Bronchial epithelial cell (primary cell): ENCODE data around the gene TEX2. TPM values are rescaled to one million over a fixed set of nuclear protein-coding genes. Genes with fewer than 3 reads are reported as not detected.

Experiments
- DNase-seq: peaks from one replicate; pipeline ENCODE4 v3.0.0-alpha.2; 2010; ENCODE audit warnings: low read depth
- FAIRE-seq: peaks from 2 replicates; lab custom pipeline; 2011; peaks lifted over from hg19 to GRCh38; lab: Jason Lieb, UNC
- H3K27me3 ChIP-seq: 2 replicates; pipeline ENCODE4 v1.5.1; 2011; ENCODE audit warnings: low read length; ENCODE audit not compliant: control insufficient read depth, insufficient read depth
- H3K36me3 ChIP-seq: 2 replicates; pipeline ENCODE4 v1.5.1; 2011; ENCODE audit warnings: low read length; ENCODE audit not compliant: control insufficient read depth, insufficient read depth
- H3K4me3 ChIP-seq: 2 replicates; pipeline ENCODE4 v1.5.1; 2011; ENCODE audit warnings: mild to moderate bottlenecking, low read depth, low read length, control low read depth
- total RNA-seq: library from RNA; depleted of rRNA; stranded (reverse); fragments of >200 nt; gene quantifications from 2 replicates; pipeline ENCODE4 v1.2.1, GENCODE V29; 2014
- TF ChIP-seq, protein P1 (sequence below): IDR thresholded peaks from 2 replicates; pipeline ENCODE4 v1.5.1; 2011; ENCODE audit warnings: mild to moderate bottlenecking, moderate library complexity, low read length, control low read depth, inconsistent platforms; ENCODE audit not compliant: insufficient read depth, severe bottlenecking

The TEX2 gene
- total RNA-seq, 1 donor from 2014 or later = 14.7 TPM

DNA sequence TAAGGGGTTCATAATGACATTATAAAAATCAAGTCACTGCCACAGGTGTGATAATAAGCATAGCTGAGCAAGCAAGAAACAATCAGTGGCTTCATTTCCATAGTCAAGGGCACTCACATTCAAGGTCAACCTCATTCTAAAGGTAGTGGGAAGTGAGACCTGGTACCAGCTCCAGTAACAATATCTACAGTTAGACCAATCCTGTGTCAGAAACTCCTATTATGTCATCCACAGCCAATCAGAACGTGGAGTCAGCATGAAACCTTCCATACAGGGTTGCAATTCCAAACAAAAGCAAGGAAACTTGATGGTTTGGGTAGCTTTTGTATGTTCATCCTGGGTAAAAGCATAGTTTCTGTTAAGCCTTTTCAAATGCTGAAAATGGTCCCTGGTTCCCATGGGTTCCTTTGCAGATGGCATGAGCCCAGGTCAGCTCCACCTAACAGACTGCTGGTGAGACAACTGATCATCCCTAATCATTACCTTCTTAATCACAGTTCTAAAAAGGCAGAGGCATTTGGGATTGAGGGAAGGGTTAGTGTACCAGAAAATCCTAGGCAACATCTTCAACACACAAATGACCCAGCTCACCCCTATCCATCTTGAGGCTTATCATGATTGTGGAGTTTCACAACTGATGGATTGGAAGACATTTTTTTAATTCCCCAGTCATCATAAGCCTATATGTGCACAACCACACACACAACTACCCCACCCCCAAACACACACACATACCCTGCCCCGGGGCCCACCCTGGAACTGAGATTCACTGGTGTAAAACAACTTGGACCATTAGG, 30.4 kb downstream of the TEX2 start:
- H3K4me3 ChIP-seq = no peak overlapping the region
- H3K36me3 ChIP-seq = no peaks in the 10 kb centered on the region
- no peaks in the 10 kb centered on the region for H3K27me3 ChIP-seq
- TF ChIP-seq, protein P1, sequence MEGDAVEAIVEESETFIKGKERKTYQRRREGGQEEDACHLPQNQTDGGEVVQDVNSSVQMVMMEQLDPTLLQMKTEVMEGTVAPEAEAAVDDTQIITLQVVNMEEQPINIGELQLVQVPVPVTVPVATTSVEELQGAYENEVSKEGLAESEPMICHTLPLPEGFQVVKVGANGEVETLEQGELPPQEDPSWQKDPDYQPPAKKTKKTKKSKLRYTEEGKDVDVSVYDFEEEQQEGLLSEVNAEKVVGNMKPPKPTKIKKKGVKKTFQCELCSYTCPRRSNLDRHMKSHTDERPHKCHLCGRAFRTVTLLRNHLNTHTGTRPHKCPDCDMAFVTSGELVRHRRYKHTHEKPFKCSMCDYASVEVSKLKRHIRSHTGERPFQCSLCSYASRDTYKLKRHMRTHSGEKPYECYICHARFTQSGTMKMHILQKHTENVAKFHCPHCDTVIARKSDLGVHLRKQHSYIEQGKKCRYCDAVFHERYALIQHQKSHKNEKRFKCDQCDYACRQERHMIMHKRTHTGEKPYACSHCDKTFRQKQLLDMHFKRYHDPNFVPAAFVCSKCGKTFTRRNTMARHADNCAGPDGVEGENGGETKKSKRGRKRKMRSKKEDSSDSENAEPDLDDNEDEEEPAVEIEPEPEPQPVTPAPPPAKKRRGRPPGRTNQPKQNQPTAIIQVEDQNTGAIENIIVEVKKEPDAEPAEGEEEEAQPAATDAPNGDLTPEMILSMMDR = no peak
- no peak for DNase-seq
- no peak for FAIRE-seq

DNA sequence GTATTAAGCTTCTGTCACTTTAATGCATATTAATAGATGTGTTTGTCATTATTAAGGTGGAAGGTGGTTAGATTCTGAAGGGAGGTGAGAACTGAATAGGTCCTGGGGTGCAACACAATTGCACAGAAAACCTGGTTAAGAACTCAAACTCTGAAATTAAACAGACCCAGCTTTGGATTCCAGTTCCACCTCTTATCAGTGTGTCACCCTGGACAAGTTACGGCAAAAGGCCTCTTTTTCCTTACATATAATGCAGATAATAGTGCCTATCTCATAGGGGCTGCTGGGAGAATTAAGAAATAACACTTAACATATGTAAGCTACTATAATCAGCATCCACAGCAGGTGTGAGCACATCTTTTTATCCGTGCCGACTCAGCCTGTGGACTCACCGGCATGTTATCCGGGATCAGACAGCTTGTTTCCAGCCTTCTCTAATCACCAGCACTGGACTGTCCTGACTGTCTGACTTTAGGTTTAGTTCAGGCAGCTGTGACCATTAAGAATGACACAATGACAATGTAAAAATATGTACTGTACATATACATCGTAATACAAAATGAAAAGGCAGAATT, 31.4 kb downstream of the TEX2 start:
- TF ChIP-seq, protein P1 = no peak
- FAIRE-seq = no peak
- H3K36me3 ChIP-seq = no peaks in the 10 kb centered on the region
- no peak overlapping the region for H3K4me3 ChIP-seq
- no peaks in the 10 kb centered on the region for H3K27me3 ChIP-seq
- peak; percentile 27 for DNase-seq

DNA sequence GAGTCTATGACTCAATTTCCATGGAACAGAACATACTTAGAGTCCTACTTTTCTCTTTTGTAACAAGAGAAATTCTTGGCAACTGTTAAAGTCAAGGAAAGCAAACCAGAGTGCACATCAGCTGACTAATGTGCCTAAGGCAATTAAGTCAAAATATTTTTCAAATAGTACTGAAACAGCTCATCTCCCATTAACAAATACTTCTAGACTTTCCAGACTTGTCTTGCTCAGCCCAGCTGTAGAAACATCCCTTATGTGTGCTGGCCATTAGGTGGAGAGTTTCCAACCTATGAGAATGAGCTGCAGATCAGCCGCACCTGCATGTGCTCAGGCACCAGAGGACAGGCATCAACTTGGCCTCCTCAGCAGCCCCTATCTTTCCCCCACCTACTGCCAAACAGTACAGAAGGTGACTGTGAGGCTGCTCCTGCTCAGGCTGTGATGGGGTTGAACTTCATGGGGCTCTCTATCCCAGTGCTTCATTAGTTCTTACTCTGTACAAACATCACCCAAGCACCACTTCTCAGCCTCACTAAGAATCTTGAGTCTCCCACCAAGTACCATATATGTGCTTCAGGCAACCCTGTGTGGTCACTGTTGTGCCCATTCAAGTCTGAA, 32.2 kb downstream of the TEX2 start:
- no peak overlapping the region for H3K4me3 ChIP-seq
- TF ChIP-seq, protein P1 = no peak
- H3K27me3 ChIP-seq = no peaks in the 10 kb centered on the region
- DNase-seq = peak; percentile 98
- no peaks in the 10 kb centered on the region for H3K36me3 ChIP-seq
- FAIRE-seq = peak; percentile 28

DNA sequence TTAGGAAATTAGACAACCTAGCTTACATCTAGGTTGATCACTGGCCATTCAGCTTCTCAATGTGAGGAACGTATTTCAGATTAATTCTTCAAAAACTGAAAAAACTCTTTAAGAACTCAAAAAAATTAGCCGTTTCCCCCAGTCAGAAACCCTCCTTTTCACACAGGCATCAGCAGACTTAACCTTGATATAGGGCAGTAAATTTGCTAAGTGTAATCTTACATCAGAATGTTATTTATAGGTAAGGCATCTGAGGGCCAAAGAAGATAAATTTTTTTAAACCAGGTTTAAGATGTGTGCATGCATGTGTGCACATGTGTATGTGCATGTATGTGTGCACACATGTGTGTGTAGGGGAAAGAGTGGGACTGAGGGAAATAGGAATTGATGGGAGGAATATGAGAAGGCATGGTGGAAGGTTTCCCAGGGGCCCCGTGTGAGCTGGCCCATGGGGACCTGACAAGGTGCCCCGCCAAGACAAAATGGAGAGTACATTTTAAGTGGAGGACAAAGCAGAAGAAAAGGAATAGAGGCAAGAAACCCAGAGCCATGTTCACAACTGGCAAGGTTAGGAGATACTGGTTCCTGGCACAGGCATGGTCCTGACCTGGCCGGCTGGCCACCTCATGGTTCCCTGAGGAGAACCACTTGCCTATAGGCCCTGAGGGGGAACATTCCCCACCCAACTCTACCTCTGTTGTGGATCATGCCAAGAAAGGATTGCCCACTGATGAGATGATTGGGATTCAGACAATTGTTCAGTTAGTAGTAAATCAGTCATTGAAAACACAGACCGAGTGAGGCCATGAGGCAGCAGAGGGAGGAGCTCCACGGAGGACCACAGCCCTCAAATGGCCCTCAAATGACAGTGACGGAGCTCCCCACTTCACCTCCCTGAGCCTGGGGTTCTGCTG, 33.0 kb downstream of the TEX2 start:
- no peak for DNase-seq
- no peaks in the 10 kb centered on the region for H3K27me3 ChIP-seq
- no peak for FAIRE-seq

DNA sequence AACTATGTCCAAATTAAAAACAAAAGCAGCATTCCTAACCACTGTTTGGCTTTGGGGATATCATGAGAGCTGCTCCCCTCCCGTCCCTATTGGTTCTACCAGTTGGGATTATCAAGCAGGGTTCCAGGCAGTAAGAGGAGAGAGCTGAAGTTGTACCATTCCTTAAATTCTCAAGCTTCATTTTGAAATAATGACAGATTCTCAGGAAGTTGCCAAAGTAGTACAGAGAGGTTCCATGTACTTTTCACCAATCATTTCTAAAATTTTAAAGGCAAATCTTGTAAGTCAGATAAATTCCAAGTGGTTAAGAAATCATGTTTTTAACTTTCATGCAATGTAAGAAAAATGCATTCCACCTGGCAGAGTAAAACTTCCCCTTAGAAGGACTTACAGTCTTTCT, 36.9 kb downstream of the TEX2 start:
- FAIRE-seq (no peak), DNase-seq (no peak)
- H3K27me3 ChIP-seq = no peaks in the 10 kb centered on the region
- TF ChIP-seq, protein P1 = no peak
- H3K36me3 ChIP-seq = no peaks in the 10 kb centered on the region
- no peak overlapping the region for H3K4me3 ChIP-seq

More for the DNA sequence above, 33.0 kb downstream of the TEX2 start:
- Histone ChIP-seq H3K36me3 (no peaks in the 10 kb centered on the region), H3K4me3 (no peak overlapping the region)
- TF ChIP-seq, protein P1 = no peak
